ENCODE data around the gene RPL19.

Gene RPL19

DNA sequence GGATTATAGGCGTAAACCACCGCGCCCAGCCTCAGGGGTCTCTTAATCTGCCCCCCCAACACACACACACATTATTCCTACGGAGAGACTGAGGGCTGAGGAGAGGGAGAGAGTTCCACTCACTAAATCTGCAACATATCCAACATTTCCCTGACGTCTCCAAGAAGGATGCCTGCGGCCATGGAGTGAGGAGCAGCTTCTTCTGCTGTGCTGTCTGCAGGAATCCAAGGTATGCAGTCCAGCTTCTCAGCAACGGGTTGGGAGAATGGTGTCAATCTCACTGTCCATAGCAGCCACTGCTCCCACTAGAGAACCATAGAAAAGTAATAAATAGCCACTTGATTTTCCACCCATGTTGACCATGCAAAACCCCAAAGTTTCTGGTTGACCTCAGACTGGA is 43.6 kb upstream of the RPL19 start:
- DNase-seq (ENCODE audit: extremely low spot score) = no peak
- TF ChIP-seq HDGF (IDR thresholded peaks at IDR 0.05; ENCODE audit: borderline replicate concordance) = no peak
- TF ChIP-seq SP1 (IDR thresholded peaks at IDR 0.05) = no peak
- TF ChIP-seq CTBP1 (IDR thresholded peaks at IDR 0.05; ENCODE audit: borderline replicate concordance) = no peak
- no peak for TF ChIP-seq BHLHE40 (IDR thresholded peaks at IDR 0.05; ENCODE audit: borderline replicate concordance)
- TF ChIP-seq, protein P1, sequence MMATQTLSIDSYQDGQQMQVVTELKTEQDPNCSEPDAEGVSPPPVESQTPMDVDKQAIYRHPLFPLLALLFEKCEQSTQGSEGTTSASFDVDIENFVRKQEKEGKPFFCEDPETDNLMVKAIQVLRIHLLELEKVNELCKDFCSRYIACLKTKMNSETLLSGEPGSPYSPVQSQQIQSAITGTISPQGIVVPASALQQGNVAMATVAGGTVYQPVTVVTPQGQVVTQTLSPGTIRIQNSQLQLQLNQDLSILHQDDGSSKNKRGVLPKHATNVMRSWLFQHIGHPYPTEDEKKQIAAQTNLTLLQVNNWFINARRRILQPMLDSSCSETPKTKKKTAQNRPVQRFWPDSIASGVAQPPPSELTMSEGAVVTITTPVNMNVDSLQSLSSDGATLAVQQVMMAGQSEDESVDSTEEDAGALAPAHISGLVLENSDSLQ (IDR thresholded peaks at IDR 0.05) = no peak
- no peak for TF ChIP-seq ZNF384 (IDR thresholded peaks at IDR 0.05)
- no peak for TF ChIP-seq NFRKB (IDR thresholded peaks at IDR 0.05)
- no peak for TF ChIP-seq ELF4 (IDR thresholded peaks at IDR 0.05)
- no peak for TF ChIP-seq FOXK2 (IDR thresholded peaks at IDR 0.05)
- no peak for TF ChIP-seq LEF1 (IDR thresholded peaks at IDR 0.05; ENCODE audit: borderline replicate concordance)
- no peak for TF ChIP-seq ARNT (IDR thresholded peaks at IDR 0.05)
- no peak for TF ChIP-seq L3MBTL2 (conservative IDR thresholded peaks at IDR 0.05)
- TF ChIP-seq FOXA1 (IDR thresholded peaks at IDR 0.05) = no peak
- TF ChIP-seq TARDBP (IDR thresholded peaks at IDR 0.05) = no peak
- no peak for TF ChIP-seq FOXM1 (IDR thresholded peaks at IDR 0.05; ENCODE audit: borderline replicate concordance)
- no peak for TF ChIP-seq SUZ12 (IDR thresholded peaks at IDR 0.05)
- ChIA-PET POLR2A (no interaction called here), CTCF (no interaction called here)

DNA sequence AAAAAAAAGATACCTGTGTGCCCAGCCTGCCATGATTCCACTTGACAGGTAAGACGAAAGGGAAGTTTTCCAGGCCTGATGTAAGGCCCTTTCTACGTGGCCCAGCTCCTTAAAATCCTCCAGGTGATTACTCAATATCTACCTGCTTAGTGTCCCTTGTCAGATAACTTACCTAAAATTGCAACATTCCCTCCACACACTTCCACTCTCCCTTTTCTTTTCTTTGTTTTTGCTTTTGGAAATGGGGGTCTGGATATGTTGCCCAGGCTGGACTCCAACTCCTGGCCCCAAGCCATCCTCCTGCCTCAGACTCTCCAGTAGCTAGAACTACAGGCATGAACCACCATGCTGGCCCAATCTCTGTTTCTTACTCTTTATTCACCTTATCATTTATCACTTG is 41.5 kb upstream of the RPL19 start:
- no peak for DNase-seq (ENCODE audit: extremely low spot score)
- POLR2A ChIA-PET = no interaction called here
- CTCF ChIA-PET = no interaction called here
- no peak for TF ChIP-seq SUZ12 (IDR thresholded peaks at IDR 0.05)
- no peak for TF ChIP-seq FOXM1 (IDR thresholded peaks at IDR 0.05; ENCODE audit: borderline replicate concordance)
- 0 out of 2 replicates have a peak, but pooled peaks have one; percentile 21 for TF ChIP-seq ZNF384 (IDR thresholded peaks at IDR 0.05)

DNA sequence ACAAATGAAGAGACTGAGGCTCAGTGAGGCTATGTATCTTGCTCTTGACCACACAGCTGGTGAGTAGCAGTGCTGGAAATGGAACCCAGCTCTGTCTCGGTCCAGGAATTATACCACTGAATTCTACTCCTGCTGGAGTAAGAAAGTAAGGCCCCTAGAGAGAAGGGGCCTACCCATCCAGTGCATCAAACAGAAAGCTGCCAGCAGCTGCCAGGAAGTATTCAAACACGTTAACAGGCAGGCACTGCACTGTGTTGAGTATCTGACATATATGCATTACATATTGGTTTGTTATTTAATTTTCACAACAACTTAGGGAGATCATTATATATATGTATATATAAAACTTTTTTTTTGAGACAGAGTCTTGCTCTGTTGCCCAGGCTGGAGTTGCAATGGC is 38.1 kb upstream of the RPL19 start:
- no peak for DNase-seq (ENCODE audit: extremely low spot score)
- CTCF ChIA-PET = interaction anchor here (1.4 kb wide), 1 partner anchor 13 kb away, joined by 4 read pairs; no protein-coding TSS in a partner anchor
- TF ChIP-seq NFRKB (IDR thresholded peaks at IDR 0.05) = no peak
- no peak for TF ChIP-seq TARDBP (IDR thresholded peaks at IDR 0.05)
- TF ChIP-seq ELF4 (IDR thresholded peaks at IDR 0.05) = no peak
- no peak for TF ChIP-seq FOXA1 (IDR thresholded peaks at IDR 0.05)
- TF ChIP-seq SUZ12 (IDR thresholded peaks at IDR 0.05) = no peak
- no peak for TF ChIP-seq L3MBTL2 (conservative IDR thresholded peaks at IDR 0.05)
- TF ChIP-seq, protein P1 (IDR thresholded peaks at IDR 0.05) = no peak
- POLR2A ChIA-PET = interaction anchor here (0.9 kb wide), 1 partner anchor 38 kb away, joined by 3 read pairs; the partner anchor contains the start of gene RPL19

DNA sequence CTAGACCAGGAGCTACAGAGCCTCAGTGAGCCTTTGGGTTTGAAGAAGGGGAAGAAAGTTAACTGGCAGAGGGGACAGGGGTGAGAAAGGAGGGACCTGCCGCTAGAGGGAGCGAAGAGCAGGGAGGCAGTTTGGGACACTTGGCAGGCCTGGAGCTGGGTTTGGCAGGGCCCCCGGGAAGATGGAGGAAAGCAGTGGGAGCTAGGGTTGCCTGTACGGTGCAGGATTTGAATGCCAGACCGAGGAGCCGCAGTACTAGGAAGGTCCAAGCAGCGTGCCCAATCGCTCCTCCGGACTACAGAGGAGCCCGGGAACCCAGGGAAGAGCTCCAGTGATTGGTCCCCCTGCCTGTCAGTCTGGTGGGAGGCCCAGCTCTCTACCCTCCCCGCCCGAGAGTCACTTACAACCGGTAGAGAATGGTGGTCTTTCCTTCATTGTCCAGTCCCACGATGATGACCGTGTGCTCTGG is 35.4 kb upstream of the RPL19 start:
- TF ChIP-seq SP1 (IDR thresholded peaks at IDR 0.05) (no peak), FOXM1 (IDR thresholded peaks at IDR 0.05; ENCODE audit: borderline replicate concordance) (no peak), L3MBTL2 (conservative IDR thresholded peaks at IDR 0.05) (no peak), TARDBP (IDR thresholded peaks at IDR 0.05) (no peak), ARNT (IDR thresholded peaks at IDR 0.05) (no peak)
- TF ChIP-seq, protein P1 (IDR thresholded peaks at IDR 0.05) = peak; percentile 98
- peak; percentile 80 for DNase-seq (ENCODE audit: extremely low spot score)

DNA sequence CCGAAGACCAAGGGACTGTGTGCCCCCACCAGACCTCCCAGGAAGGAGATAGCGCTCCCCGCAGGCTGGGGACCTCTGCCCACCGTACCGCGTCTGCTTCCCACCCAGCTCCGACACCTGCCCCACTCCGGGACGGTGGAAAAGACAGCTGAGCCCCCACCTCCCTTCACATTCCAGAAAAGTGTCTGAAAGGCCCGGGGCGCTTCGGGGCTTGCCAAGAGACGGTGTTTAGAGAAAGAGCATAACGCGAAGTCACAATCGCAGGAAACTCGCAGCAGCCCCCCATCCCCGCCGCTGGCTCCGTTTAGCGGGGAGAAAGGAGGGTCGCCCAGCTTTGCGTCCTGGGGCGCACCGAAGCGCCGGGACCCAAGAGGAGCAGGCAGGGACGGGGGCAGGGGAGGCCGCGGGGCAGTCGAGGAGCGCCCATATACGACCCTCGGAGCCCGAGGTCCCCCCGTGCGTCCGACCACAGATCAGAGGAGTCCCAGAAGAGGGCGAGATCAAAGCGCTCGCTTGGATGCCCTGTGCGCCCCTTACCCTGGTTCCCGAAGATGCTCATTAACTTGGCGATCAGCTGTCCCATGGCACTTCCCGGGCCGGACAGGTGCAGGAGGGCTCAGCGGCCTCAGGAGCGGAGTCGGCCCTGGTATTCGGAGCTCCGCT is 34.8 kb upstream of the RPL19 start:
- TF ChIP-seq NFRKB (IDR thresholded peaks at IDR 0.05) = no peak
- no peak for TF ChIP-seq LEF1 (IDR thresholded peaks at IDR 0.05; ENCODE audit: borderline replicate concordance)
- no peak for TF ChIP-seq BHLHE40 (IDR thresholded peaks at IDR 0.05; ENCODE audit: borderline replicate concordance)
- TF ChIP-seq TARDBP (IDR thresholded peaks at IDR 0.05) = no peak
- no peak for TF ChIP-seq HDGF (IDR thresholded peaks at IDR 0.05; ENCODE audit: borderline replicate concordance)
- TF ChIP-seq ZNF384 (IDR thresholded peaks at IDR 0.05) = no peak
- TF ChIP-seq ARNT (IDR thresholded peaks at IDR 0.05) = no peak
- TF ChIP-seq FOXK2 (IDR thresholded peaks at IDR 0.05) = no peak
- TF ChIP-seq SUZ12 (IDR thresholded peaks at IDR 0.05) = no peak
- no peak for TF ChIP-seq L3MBTL2 (conservative IDR thresholded peaks at IDR 0.05)
- no peak for TF ChIP-seq ELF4 (IDR thresholded peaks at IDR 0.05)
- no peak for TF ChIP-seq FOXA1 (IDR thresholded peaks at IDR 0.05)
- TF ChIP-seq, protein P1 (IDR thresholded peaks at IDR 0.05) = no peak
- TF ChIP-seq CTBP1 (IDR thresholded peaks at IDR 0.05; ENCODE audit: borderline replicate concordance) = no peak
- POLR2A ChIA-PET = interaction anchor here (0.7 to 2.2 kb wide), 8 partner anchors 9 to 413 kb away, joined by 3 to 22 read pairs (median 6); partner anchors contain the start of genes PLXDC1, PSMB3, RPL19 and RPL23
- no peak for DNase-seq (ENCODE audit: extremely low spot score)
- CTCF ChIA-PET = interaction anchor here (0.5 to 2.6 kb wide), 27 partner anchors 9 to 591 kb away, joined by 3 to 57 read pairs (median 5); partner anchors contain the start of gene RPL19

More for the DNA sequence above, 35.4 kb upstream of the RPL19 start:
- CTCF ChIA-PET = interaction anchor here (0.5 to 2.6 kb wide), 28 partner anchors 10 to 591 kb away, joined by 3 to 57 read pairs (median 4); partner anchors contain the start of gene RPL19
- POLR2A ChIA-PET = interaction anchor here (0.7 to 2.2 kb wide), 6 partner anchors 9 to 412 kb away, joined by 3 to 22 read pairs (median 7); partner anchors contain the start of genes PLXDC1, PSMB3, RPL19 and RPL23
